NCI-H1417 (cell line): Measurements from ENCODE around the gene MICALL1.

Experiments used
- DNase-seq, 3 experiments: peaks; one replicate each; lab custom pipeline; 2025; lab: John Stamatoyannopoulos, UW

Gene MICALL1

GRCh38 chr22:37905534-37906363, at the start of gene MICALL1:
MICALL1 (plus strand) TSS chr22:37906297; CDS start chr22:37906423, 126 bp downstream.
- peak; percentile 26 to 51 (median 28) for DNase-seq

- DNase-seq, result no peak
Measured at GRCh38 chr22:37860796-37861421, 45.2 kb upstream of the MICALL1 start.

- DNase-seq, result no peak
Measured at GRCh38 chr22:37862570-37863325, 43.3 kb upstream of the MICALL1 start.

- no peak for DNase-seq
Measured at GRCh38 chr22:37865510-37865909, 40.6 kb upstream of the MICALL1 start.

GRCh38 chr22:37870273-37870672, 35.8 kb upstream of the MICALL1 start:
- DNase-seq, result no peak

- DNase-seq, result no peak
Measured at GRCh38 chr22:37880668-37881440, 25.2 kb upstream of the MICALL1 start.

- no peak for DNase-seq
Measured at GRCh38 chr22:37884420-37884819, 21.7 kb upstream of the MICALL1 start.

GRCh38 chr22:37887584-37888378, 18.3 kb upstream of the MICALL1 start:
- DNase-seq, result no peak

GRCh38 chr22:37891926-37892325, 14.2 kb upstream of the MICALL1 start:
- no peak for DNase-seq

- no peak for DNase-seq
Measured at GRCh38 chr22:37892566-37893335, 13.3 kb upstream of the MICALL1 start.

- DNase-seq, result no peak
Measured at GRCh38 chr22:37893583-37893983, 12.5 kb upstream of the MICALL1 start.

- no peak for DNase-seq
Measured at GRCh38 chr22:37894939-37895670, 11.0 kb upstream of the MICALL1 start.

- no peak for DNase-seq
Measured at GRCh38 chr22:37896181-37896592, 9.9 kb upstream of the MICALL1 start.

- no peak for DNase-seq
Measured at GRCh38 chr22:37896939-37897338, 9.2 kb upstream of the MICALL1 start.

- no peak for DNase-seq
Measured at GRCh38 chr22:37897807-37898206, 8.3 kb upstream of the MICALL1 start.

GRCh38 chr22:37898441-37899181, 7.5 kb upstream of the MICALL1 start:
- no peak for DNase-seq

- no peak for DNase-seq
Measured at GRCh38 chr22:37904572-37905533, 1.2 kb upstream of the MICALL1 start.
